GM23338 (cell line): ENCODE results near the gene LEMD1. TPM values are rescaled to one million over a fixed set of nuclear protein-coding genes. Genes with fewer than 3 reads are reported as not detected.

ENCODE experiments used
- ATAC-seq: fragments of 200-7000 bp; cut with Tn5 transposase; 3 replicates; pipeline ENCODE4 v1.9.1; 2020
- DNase-seq: peaks from one replicate; pipeline ENCODE4 v3.0.0-alpha.2; 2015; ENCODE audit warnings: low spot score
- H2AFZ ChIP-seq: fragments of 200-600 bp; sonication (generic); 2 replicates; pipeline ENCODE4 v1.8.0; 2016; ENCODE audit warnings: antibody characterized with exemption, mild to moderate bottlenecking, moderate library complexity
- H3F3A ChIP-seq: fragments of 200-600 bp; sonication (generic); replicated peaks from 2 replicates; pipeline ENCODE4 v1.8.0; 2017; ENCODE audit warnings: antibody characterized with exemption, mixed run types, low read depth
- H3K27ac ChIP-seq: fragments of 200-600 bp; sonication (generic); 2 replicates; pipeline ENCODE4 v1.6.1; 2016; ENCODE audit warnings: low read depth
- H3K27me3 ChIP-seq: fragments of 200-600 bp; sonication (generic); 2 replicates; pipeline ENCODE4 v1.8.0; 2016; ENCODE audit warnings: mild to moderate bottlenecking, mixed run types, moderate library complexity; ENCODE audit not compliant: insufficient read depth
- H3K36me3 ChIP-seq: fragments of 200-600 bp; sonication (generic); 2 replicates; pipeline ENCODE4 v1.8.0; 2016; ENCODE audit warnings: mild to moderate bottlenecking; ENCODE audit not compliant: insufficient read depth
- H3K4me1 ChIP-seq: fragments of 200-600 bp; sonication (generic); 2 replicates; pipeline ENCODE4 v1.8.0; 2016; ENCODE audit warnings: mild to moderate bottlenecking, moderate library complexity; ENCODE audit not compliant: insufficient read depth
- H3K4me2 ChIP-seq: fragments of 200-600 bp; sonication (generic); 2 replicates; pipeline ENCODE4 v1.7.1; 2017; ENCODE audit warnings: mixed run types
- H3K4me3 ChIP-seq: fragments of 200-600 bp; sonication (generic); 2 replicates; pipeline ENCODE4 v1.6.1; 2016; ENCODE audit warnings: mixed run types
- H3K79me2 ChIP-seq: fragments of 200-600 bp; sonication (generic); replicated peaks from 2 replicates; pipeline ENCODE4 v1.8.0; 2017; ENCODE audit warnings: mild to moderate bottlenecking; ENCODE audit not compliant: insufficient read depth
- H3K9me2 ChIP-seq: fragments of 200-600 bp; sonication (generic); 2 replicates; pipeline ENCODE4 v1.8.0; 2017; ENCODE audit not compliant: insufficient read depth
- H4K20me1 ChIP-seq: fragments of 200-600 bp; sonication (generic); replicated peaks from 2 replicates; pipeline ENCODE4 v1.8.0; 2017; ENCODE audit warnings: mild to moderate bottlenecking; ENCODE audit not compliant: insufficient read depth
- H3K27ac Mint-ChIP-seq: 2 replicates; pipeline ENCODE4 v1.8.0; 2020; ENCODE audit warnings: inconsistent platforms, mild to moderate bottlenecking, moderate library complexity, mixed read lengths
- H3K27me3 Mint-ChIP-seq: 3 replicates; pipeline ENCODE4 v1.8.0; 2022; ENCODE audit warnings: low read depth, mild to moderate bottlenecking, moderate library complexity, mixed read lengths, inconsistent platforms; ENCODE audit not compliant: insufficient read depth, poor library complexity
- H3K36me3 Mint-ChIP-seq: 3 replicates; pipeline ENCODE4 v1.8.0; 2021; ENCODE audit warnings: low read depth, mild to moderate bottlenecking, inconsistent platforms, moderate library complexity, mixed read lengths
- H3K4me1 Mint-ChIP-seq: 3 replicates; pipeline ENCODE4 v1.8.0; 2020; ENCODE audit warnings: mild to moderate bottlenecking, inconsistent platforms, mixed read lengths
- H3K4me3 Mint-ChIP-seq: 3 replicates; pipeline ENCODE4 v1.8.0; 2021; ENCODE audit warnings: moderate library complexity, mild to moderate bottlenecking, inconsistent platforms, mixed read lengths
- H3K9me3 Mint-ChIP-seq: 3 replicates; pipeline ENCODE4 v1.8.0; 2020; ENCODE audit warnings: moderate library complexity, mild to moderate bottlenecking, inconsistent platforms, mixed read lengths
- CREB1 ChIP-seq: fragments of 250-450 bp; sonication (Bioruptor Pico); IDR thresholded peaks from 2 replicates; pipeline ENCODE4 v1.5.0; 2020; ENCODE audit warnings: low read depth, mild to moderate bottlenecking, moderate library complexity
- CTCF ChIP-seq, 2 experiments: fragments of 200-600 bp in 1 of 2; sonication (generic) in 1 of 2; conservative IDR thresholded peaks; 2 replicates each; pipeline versions ENCODE4 v1.5.1 to v1.6.1; 2016 to 2017; ENCODE audit warnings: antibody characterized with exemption in 2 of 2, low read depth in 2 of 2, mild to moderate bottlenecking in 2 of 2, moderate library complexity in 1 of 2
- ETS1 ChIP-seq: IDR thresholded peaks from 2 replicates; pipeline ENCODE4 v1.6.1; 2016; ENCODE audit warnings: antibody characterized with exemption
- EZH2 ChIP-seq: fragments of 200-600 bp; sonication (generic); IDR thresholded peaks from one replicate; pipeline ENCODE4 v1.8.0; 2017; ENCODE audit warnings: antibody characterized with exemption, mild to moderate bottlenecking, low read depth; ENCODE audit not compliant: unreplicated experiment
- EZH2phosphoT487 ChIP-seq: fragments of 200-600 bp; sonication (generic); IDR thresholded peaks from one replicate; pipeline ENCODE4 v1.8.1; 2018; ENCODE audit warnings: antibody characterized with exemption; ENCODE audit not compliant: unreplicated experiment
- JUNB ChIP-seq: IDR thresholded peaks from one replicate; pipeline ENCODE4 v1.6.1; 2016; ENCODE audit warnings: antibody characterized with exemption; ENCODE audit not compliant: unreplicated experiment
- NANOG ChIP-seq: IDR thresholded peaks from 2 replicates; pipeline ENCODE4 v1.6.1; 2016; ENCODE audit warnings: antibody characterized with exemption, borderline replicate concordance
- POLR2AphosphoS5 ChIP-seq: IDR thresholded peaks from 2 replicates; pipeline ENCODE4 v1.6.1; 2016; ENCODE audit warnings: antibody characterized with exemption, low read depth
- STAT1 ChIP-seq: IDR thresholded peaks from one replicate; pipeline ENCODE4 v1.6.1; 2016; ENCODE audit warnings: antibody characterized with exemption; ENCODE audit not compliant: unreplicated experiment
- ZNF114 ChIP-seq: fragments of 250-450 bp; sonication (Bioruptor Pico); IDR thresholded peaks from 2 replicates; pipeline ENCODE4 v1.5.0; 2020; ENCODE audit warnings: mild to moderate bottlenecking, moderate library complexity
- ZNF331 ChIP-seq: fragments of 250-450 bp; sonication (Bioruptor Pico); IDR thresholded peaks from 2 replicates; pipeline ENCODE4 v1.5.0; 2020; ENCODE audit warnings: low read depth, mild to moderate bottlenecking, moderate library complexity
- ZNF462 ChIP-seq: fragments of 250-450 bp; sonication (Bioruptor Pico); IDR thresholded peaks from 2 replicates; pipeline ENCODE4 v1.5.0; 2020; ENCODE audit warnings: mild to moderate bottlenecking, moderate library complexity
- polyA plus RNA-seq: library from polyadenylated mRNA; unstranded; fragments of >200 nt; fragmentation: Nextera tagmentation; extraction: Ambion mirVana; gene quantifications from 2 replicates; pipeline ENCODE4 v1.2.1, GENCODE V29; 2016
- total RNA-seq: library from RNA; depleted of rRNA; stranded (reverse); fragments of >200 nt; shearing (Covaris generic); gene quantifications from 2 replicates; pipeline ENCODE4 v1.2.3, GENCODE V29; 2014
- TF ChIP-seq, protein P1 (sequence below): IDR thresholded peaks from one replicate; pipeline ENCODE4 v1.6.1; 2018; ENCODE audit warnings: antibody characterized with exemption; ENCODE audit not compliant: unreplicated experiment

Gene LEMD1
- total and polyA plus RNA-seq, 2 experiments from 2014 or later, result 4.7 to 10.7 TPM

GRCh38 chr1:205449254-205449749 lies 27.4 kb upstream of the LEMD1 start:
- DNase-seq, result no peak
- Histone ChIP-seq H3K9me2 (no peaks in the 10 kb centered on the region), H2AFZ (no peak overlapping the region), H3K4me2 (peak overlapping the region; percentile 73), H3F3A (peaks cover 41% of the 10 kb centered on the region), H3K36me3 (no peaks in the 10 kb centered on the region), H3K79me2 (peaks cover 4% of the 10 kb centered on the region; the same call in 1 of the 2 replicates), H3K4me1 (peaks cover 81% of the 10 kb centered on the region), H3K27ac (no peak overlapping the region), H3K4me3 (peak overlapping the region; percentile 53), H4K20me1 (peaks cover 7% of the 10 kb centered on the region; the same call in 1 of the 2 replicates), H3K27me3 (peaks cover 37% of the 10 kb centered on the region)
- Mint-ChIP-seq H3K27ac (peak overlapping the region; percentile 90), H3K27me3 (peaks cover 32% of the 10 kb centered on the region), H3K36me3 (peaks cover 37% of the 10 kb centered on the region), H3K4me1 (peaks cover 91% of the 10 kb centered on the region), H3K9me3 (no peaks in the 10 kb centered on the region; the same call in 2 of the 3 replicates), H3K4me3 (peak overlapping the region; percentile 80)
- ATAC-seq, result no peak
- TF ChIP-seq EZH2 (no peak), CTCF (conservative IDR thresholded peaks at IDR 0.05; ENCODE audit: low read depth in 2 of 2) (no peak), ZNF114 (CRISPR knock-in tag) (no peak), EZH2phosphoT487 (no peak), POLR2AphosphoS5 (no peak), JUNB (no peak), NANOG (no peak), ZNF331 (CRISPR knock-in tag) (no peak), STAT1 (no peak), CREB1 (CRISPR knock-in tag) (no peak), ETS1 (no peak), ZNF462 (no peak)
- TF ChIP-seq, protein P1, sequence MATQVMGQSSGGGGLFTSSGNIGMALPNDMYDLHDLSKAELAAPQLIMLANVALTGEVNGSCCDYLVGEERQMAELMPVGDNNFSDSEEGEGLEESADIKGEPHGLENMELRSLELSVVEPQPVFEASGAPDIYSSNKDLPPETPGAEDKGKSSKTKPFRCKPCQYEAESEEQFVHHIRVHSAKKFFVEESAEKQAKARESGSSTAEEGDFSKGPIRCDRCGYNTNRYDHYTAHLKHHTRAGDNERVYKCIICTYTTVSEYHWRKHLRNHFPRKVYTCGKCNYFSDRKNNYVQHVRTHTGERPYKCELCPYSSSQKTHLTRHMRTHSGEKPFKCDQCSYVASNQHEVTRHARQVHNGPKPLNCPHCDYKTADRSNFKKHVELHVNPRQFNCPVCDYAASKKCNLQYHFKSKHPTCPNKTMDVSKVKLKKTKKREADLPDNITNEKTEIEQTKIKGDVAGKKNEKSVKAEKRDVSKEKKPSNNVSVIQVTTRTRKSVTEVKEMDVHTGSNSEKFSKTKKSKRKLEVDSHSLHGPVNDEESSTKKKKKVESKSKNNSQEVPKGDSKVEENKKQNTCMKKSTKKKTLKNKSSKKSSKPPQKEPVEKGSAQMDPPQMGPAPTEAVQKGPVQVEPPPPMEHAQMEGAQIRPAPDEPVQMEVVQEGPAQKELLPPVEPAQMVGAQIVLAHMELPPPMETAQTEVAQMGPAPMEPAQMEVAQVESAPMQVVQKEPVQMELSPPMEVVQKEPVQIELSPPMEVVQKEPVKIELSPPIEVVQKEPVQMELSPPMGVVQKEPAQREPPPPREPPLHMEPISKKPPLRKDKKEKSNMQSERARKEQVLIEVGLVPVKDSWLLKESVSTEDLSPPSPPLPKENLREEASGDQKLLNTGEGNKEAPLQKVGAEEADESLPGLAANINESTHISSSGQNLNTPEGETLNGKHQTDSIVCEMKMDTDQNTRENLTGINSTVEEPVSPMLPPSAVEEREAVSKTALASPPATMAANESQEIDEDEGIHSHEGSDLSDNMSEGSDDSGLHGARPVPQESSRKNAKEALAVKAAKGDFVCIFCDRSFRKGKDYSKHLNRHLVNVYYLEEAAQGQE, result no peak
